HEK293 (cell line): Measurements from ENCODE around the gene LRRC8D.

Experiments used
- KLF10 ChIP-seq: fragments of 450-650 bp; IDR thresholded peaks from 2 replicates; pipeline ENCODE4 v1.5.1; 2018; ENCODE audit warnings: missing biosample characterization, mild to moderate bottlenecking, missing genetic modification characterization
- YY1 ChIP-seq: fragments of 450-650 bp; formaldehyde crosslinking; IDR thresholded peaks from 2 replicates; pipeline ENCODE4 v1.5.1; 2018; ENCODE audit warnings: missing biosample characterization, missing genetic modification characterization
- ZIC2 ChIP-seq: fragments of 450-650 bp; formaldehyde crosslinking; IDR thresholded peaks from 2 replicates; pipeline ENCODE4 v1.5.1; 2016; ENCODE audit warnings: missing biosample characterization, missing genetic modification characterization
- ZNF114 ChIP-seq: fragments of 450-650 bp; formaldehyde crosslinking; IDR thresholded peaks from 2 replicates; pipeline ENCODE4 v1.5.0; 2017; ENCODE audit warnings: missing biosample characterization, missing genetic modification characterization
- ZNF18 ChIP-seq: fragments of 450-650 bp; formaldehyde crosslinking; IDR thresholded peaks from 2 replicates; pipeline ENCODE4 v1.5.1; 2016; ENCODE audit warnings: missing biosample characterization, missing genetic modification characterization
- ZNF239 ChIP-seq: fragments of 450-650 bp; formaldehyde crosslinking; IDR thresholded peaks from 2 replicates; pipeline ENCODE4 v1.5.1; 2016; ENCODE audit warnings: missing biosample characterization, missing genetic modification characterization
- ZNF311 ChIP-seq: fragments of 450-650 bp; formaldehyde crosslinking; IDR thresholded peaks from 2 replicates; pipeline ENCODE4 v1.5.1; 2017; ENCODE audit warnings: missing biosample characterization, missing genetic modification characterization, borderline replicate concordance
- ZNF629 ChIP-seq: fragments of 450-650 bp; formaldehyde crosslinking; IDR thresholded peaks from 2 replicates; pipeline ENCODE4 v1.5.1; 2017; ENCODE audit warnings: missing biosample characterization, missing genetic modification characterization
- ZNF660 ChIP-seq: fragments of 450-650 bp; IDR thresholded peaks from 2 replicates; pipeline ENCODE4 v1.5.1; 2018; ENCODE audit warnings: missing biosample characterization, mild to moderate bottlenecking, missing genetic modification characterization
- ZNF777 ChIP-seq: fragments of 450-650 bp; formaldehyde crosslinking; IDR thresholded peaks from 2 replicates; pipeline ENCODE4 v1.5.1; 2017; ENCODE audit warnings: missing biosample characterization, missing genetic modification characterization, borderline replicate concordance
- ZNF843 ChIP-seq: fragments of 450-650 bp; formaldehyde crosslinking; IDR thresholded peaks from 2 replicates; pipeline ENCODE4 v1.5.1; 2016; ENCODE audit warnings: missing biosample characterization, missing genetic modification characterization
- TF ChIP-seq, protein P1 (sequence below): fragments of 450-650 bp; formaldehyde crosslinking; IDR thresholded peaks from 2 replicates; pipeline ENCODE4 v1.5.1; 2017; ENCODE audit warnings: missing biosample characterization, mild to moderate bottlenecking, missing genetic modification characterization, moderate library complexity
- TF ChIP-seq, protein P2 (sequence below): fragments of 450-650 bp; formaldehyde crosslinking; IDR thresholded peaks from 2 replicates; pipeline ENCODE4 v1.5.1; 2016; ENCODE audit warnings: missing biosample characterization, missing genetic modification characterization

- no peak for TF ChIP-seq ZNF629 (tag by site-specific recombination)
- TF ChIP-seq, protein P1, sequence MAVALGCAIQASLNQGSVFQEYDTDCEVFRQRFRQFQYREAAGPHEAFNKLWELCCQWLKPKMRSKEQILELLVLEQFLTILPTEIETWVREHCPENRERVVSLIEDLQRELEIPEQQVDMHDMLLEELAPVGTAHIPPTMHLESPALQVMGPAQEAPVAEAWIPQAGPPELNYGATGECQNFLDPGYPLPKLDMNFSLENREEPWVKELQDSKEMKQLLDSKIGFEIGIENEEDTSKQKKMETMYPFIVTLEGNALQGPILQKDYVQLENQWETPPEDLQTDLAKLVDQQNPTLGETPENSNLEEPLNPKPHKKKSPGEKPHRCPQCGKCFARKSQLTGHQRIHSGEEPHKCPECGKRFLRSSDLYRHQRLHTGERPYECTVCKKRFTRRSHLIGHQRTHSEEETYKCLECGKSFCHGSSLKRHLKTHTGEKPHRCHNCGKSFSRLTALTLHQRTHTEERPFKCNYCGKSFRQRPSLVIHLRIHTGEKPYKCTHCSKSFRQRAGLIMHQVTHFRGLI, result no peak
- no peak for TF ChIP-seq KLF10
- no peak for TF ChIP-seq ZNF239
- TF ChIP-seq YY1 (tag by site-specific recombination), result no peak
- TF ChIP-seq ZNF777 (tag by site-specific recombination), result no peak
- no peak for TF ChIP-seq ZNF843 (tag by site-specific recombination)
- TF ChIP-seq, protein P2, sequence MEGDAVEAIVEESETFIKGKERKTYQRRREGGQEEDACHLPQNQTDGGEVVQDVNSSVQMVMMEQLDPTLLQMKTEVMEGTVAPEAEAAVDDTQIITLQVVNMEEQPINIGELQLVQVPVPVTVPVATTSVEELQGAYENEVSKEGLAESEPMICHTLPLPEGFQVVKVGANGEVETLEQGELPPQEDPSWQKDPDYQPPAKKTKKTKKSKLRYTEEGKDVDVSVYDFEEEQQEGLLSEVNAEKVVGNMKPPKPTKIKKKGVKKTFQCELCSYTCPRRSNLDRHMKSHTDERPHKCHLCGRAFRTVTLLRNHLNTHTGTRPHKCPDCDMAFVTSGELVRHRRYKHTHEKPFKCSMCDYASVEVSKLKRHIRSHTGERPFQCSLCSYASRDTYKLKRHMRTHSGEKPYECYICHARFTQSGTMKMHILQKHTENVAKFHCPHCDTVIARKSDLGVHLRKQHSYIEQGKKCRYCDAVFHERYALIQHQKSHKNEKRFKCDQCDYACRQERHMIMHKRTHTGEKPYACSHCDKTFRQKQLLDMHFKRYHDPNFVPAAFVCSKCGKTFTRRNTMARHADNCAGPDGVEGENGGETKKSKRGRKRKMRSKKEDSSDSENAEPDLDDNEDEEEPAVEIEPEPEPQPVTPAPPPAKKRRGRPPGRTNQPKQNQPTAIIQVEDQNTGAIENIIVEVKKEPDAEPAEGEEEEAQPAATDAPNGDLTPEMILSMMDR (tag by site-specific recombination), result no peak
- TF ChIP-seq ZIC2 (tag by site-specific recombination), result no peak
- no peak for TF ChIP-seq ZNF660 (tag by site-specific recombination)
- TF ChIP-seq ZNF114 (tag by site-specific recombination), result no peak
- TF ChIP-seq ZNF311 (tag by site-specific recombination), result no peak
- no peak for TF ChIP-seq ZNF18 (tag by site-specific recombination)
These were observed 157.9 kb downstream of the LRRC8D start for GRCh38 chr1:89978755-89979154.
